ENCODE measurements around the gene INSIG1. TPM values are rescaled to one million over a fixed set of nuclear protein-coding genes. Genes with fewer than 3 reads are reported as not detected.

Gene INSIG1
- total RNA-seq, 1 donor from 2014 or later = 302 TPM

GRCh38 chr7:155300641-155301452 lies 3.2 kb downstream of the INSIG1 start:
- DNase-seq (ENCODE audit: low read depth) = no peak
- peaks cover 1% of the 10 kb centered on the region for H3K36me3 ChIP-seq (ENCODE audit: control insufficient read depth, insufficient read depth, low read length)
- no peaks in the 10 kb centered on the region for H3K27me3 ChIP-seq (ENCODE audit: control insufficient read depth, insufficient read depth, low read length)
- H3K4me3 ChIP-seq (ENCODE audit: low read depth, low read length) = peak overlapping the region; percentile 11
- TF ChIP-seq, protein P1, sequence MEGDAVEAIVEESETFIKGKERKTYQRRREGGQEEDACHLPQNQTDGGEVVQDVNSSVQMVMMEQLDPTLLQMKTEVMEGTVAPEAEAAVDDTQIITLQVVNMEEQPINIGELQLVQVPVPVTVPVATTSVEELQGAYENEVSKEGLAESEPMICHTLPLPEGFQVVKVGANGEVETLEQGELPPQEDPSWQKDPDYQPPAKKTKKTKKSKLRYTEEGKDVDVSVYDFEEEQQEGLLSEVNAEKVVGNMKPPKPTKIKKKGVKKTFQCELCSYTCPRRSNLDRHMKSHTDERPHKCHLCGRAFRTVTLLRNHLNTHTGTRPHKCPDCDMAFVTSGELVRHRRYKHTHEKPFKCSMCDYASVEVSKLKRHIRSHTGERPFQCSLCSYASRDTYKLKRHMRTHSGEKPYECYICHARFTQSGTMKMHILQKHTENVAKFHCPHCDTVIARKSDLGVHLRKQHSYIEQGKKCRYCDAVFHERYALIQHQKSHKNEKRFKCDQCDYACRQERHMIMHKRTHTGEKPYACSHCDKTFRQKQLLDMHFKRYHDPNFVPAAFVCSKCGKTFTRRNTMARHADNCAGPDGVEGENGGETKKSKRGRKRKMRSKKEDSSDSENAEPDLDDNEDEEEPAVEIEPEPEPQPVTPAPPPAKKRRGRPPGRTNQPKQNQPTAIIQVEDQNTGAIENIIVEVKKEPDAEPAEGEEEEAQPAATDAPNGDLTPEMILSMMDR (IDR thresholded peaks at IDR 0.05; ENCODE audit: insufficient read depth, low read length, poor library complexity, severe bottlenecking) = no peak

- no peak for DNase-seq (ENCODE audit: low read depth)
- Histone ChIP-seq H3K4me3 (ENCODE audit: low read depth, low read length) (no peak overlapping the region), H3K36me3 (ENCODE audit: control insufficient read depth, insufficient read depth, low read length) (peaks cover 1% of the 10 kb centered on the region), H3K27me3 (ENCODE audit: control insufficient read depth, insufficient read depth, low read length) (no peaks in the 10 kb centered on the region)
- TF ChIP-seq, protein P1 (IDR thresholded peaks at IDR 0.05; ENCODE audit: insufficient read depth, low read length, poor library complexity, severe bottlenecking) = no peak
Measured at GRCh38 chr7:155303039-155303593, 5.4 kb downstream of the INSIG1 start.

DNA sequence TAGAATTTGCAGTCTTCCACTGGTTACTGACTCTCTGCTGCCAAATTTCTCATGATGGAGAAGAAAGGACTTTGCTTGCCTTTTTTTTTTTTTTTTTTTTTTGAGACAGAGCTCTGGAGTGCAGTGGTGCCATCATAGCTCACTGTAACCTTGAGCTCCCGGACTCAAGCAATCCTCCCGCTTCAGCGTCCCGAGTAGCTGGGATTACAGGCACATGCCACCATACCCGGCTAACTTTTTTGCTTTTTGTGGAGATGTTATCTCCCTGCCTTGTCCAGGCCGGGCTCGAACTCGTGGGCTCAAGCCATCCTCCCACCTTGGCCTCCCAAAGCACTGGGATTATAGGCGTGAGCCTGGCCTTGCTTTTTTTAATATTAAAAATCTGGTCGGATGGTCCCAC lies 6.2 kb downstream of the INSIG1 start:
- H3K36me3 ChIP-seq (ENCODE audit: control insufficient read depth, insufficient read depth, low read length) = peaks cover 1% of the 10 kb centered on the region
- no peaks in the 10 kb centered on the region for H3K27me3 ChIP-seq (ENCODE audit: control insufficient read depth, insufficient read depth, low read length)
- H3K4me3 ChIP-seq (ENCODE audit: low read depth, low read length) = no peak overlapping the region
- no peak for DNase-seq (ENCODE audit: low read depth)
- TF ChIP-seq, protein P1 (IDR thresholded peaks at IDR 0.05; ENCODE audit: insufficient read depth, low read length, poor library complexity, severe bottlenecking) = no peak

GRCh38 chr7:155305231-155305904 lies 7.7 kb downstream of the INSIG1 start:
- TF ChIP-seq, protein P1 (IDR thresholded peaks at IDR 0.05; ENCODE audit: insufficient read depth, low read length, poor library complexity, severe bottlenecking) = no peak
- Histone ChIP-seq H3K4me3 (ENCODE audit: low read depth, low read length) (no peak overlapping the region), H3K36me3 (ENCODE audit: control insufficient read depth, insufficient read depth, low read length) (peaks cover 1% of the 10 kb centered on the region), H3K27me3 (ENCODE audit: control insufficient read depth, insufficient read depth, low read length) (no peaks in the 10 kb centered on the region)
- DNase-seq (ENCODE audit: low read depth) = no peak

GRCh38 chr7:155306673-155307470 lies 9.2 kb downstream of the INSIG1 start:
- Histone ChIP-seq H3K4me3 (ENCODE audit: low read depth, low read length) (no peak overlapping the region), H3K36me3 (ENCODE audit: control insufficient read depth, insufficient read depth, low read length) (peaks cover 1% of the 10 kb centered on the region), H3K27me3 (ENCODE audit: control insufficient read depth, insufficient read depth, low read length) (no peaks in the 10 kb centered on the region)
- peak; percentile 37 for DNase-seq (ENCODE audit: low read depth)
- TF ChIP-seq, protein P1 (IDR thresholded peaks at IDR 0.05; ENCODE audit: insufficient read depth, low read length, poor library complexity, severe bottlenecking) = no peak
